CD4-positive, alpha-beta T cell (primary cell): Measurements from ENCODE around the gene PDCL3. TPM values are rescaled to one million over a fixed set of nuclear protein-coding genes. Genes with fewer than 3 reads are reported as not detected.

Source experiments
- ATAC-seq: fragments of 200-7000 bp; cut with Tn5 transposase; one replicate; pipeline ENCODE4 v1.10.0; 2022; ENCODE audit warnings: mild to moderate bottlenecking; ENCODE audit not compliant: poor library complexity
- CTCF ChIA-PET: fragments of 350-600 bp; sonication (Branson Sonifier 250); formaldehyde crosslinking; loops from one replicate; lab custom pipeline; 2021; ENCODE audit warnings: antibody characterized with exemption, inconsistent platforms; lab: Charles Lee
- POLR2A ChIA-PET: fragments of 350-600 bp; sonication (Branson Sonifier 250); formaldehyde crosslinking; loops from one replicate; lab custom pipeline; 2021; ENCODE audit warnings: antibody characterized with exemption, inconsistent platforms; lab: Charles Lee
- DNase-seq, 14 experiments: peaks; one replicate each; pipeline ENCODE4 v3.0.0-alpha.2; 2013 to 2020; ENCODE audit warnings: mixed read lengths in 2 of 14
- H3K27ac ChIP-seq, 2 donors: one replicate each; pipeline versions ENCODE4 v1.5.1 to v1.7.0; 2013; ENCODE audit warnings: low read length in 2 of 2, low read depth in 1 of 2, mild to moderate bottlenecking in 1 of 2
- H3K27me3 ChIP-seq, 2 experiments: 1 replicate in 1 of 2; 2 replicates in 1 of 2; pipeline versions ENCODE4 v1.6.1 to v1.7.0; 2013; ENCODE audit warnings: low read length in 2 of 2, control low read depth in 1 of 2, mild to moderate bottlenecking in 1 of 2, moderate library complexity in 1 of 2; ENCODE audit not compliant: insufficient read depth in 2 of 2, control insufficient read depth in 1 of 2
- H3K36me3 ChIP-seq: one replicate; pipeline ENCODE4 v1.6.1; 2013; ENCODE audit warnings: low read length, control low read depth; ENCODE audit not compliant: insufficient read depth
- H3K4me1 ChIP-seq: one replicate; pipeline ENCODE4 v1.6.1; 2013; ENCODE audit warnings: low read length, control low read depth; ENCODE audit not compliant: insufficient read depth
- H3K4me3 ChIP-seq: one replicate; pipeline ENCODE4 v1.5.1; 2013; ENCODE audit warnings: mild to moderate bottlenecking, low read length, moderate library complexity
- H3K9me3 ChIP-seq, 2 experiments: 1 replicate in 1 of 2; 2 replicates in 1 of 2; pipeline versions ENCODE4 v1.6.1 to v1.7.0; 2013; ENCODE audit warnings: low read length in 2 of 2, mild to moderate bottlenecking in 2 of 2, control low read depth in 1 of 2, moderate library complexity in 1 of 2; ENCODE audit not compliant: control insufficient read depth in 1 of 2, insufficient read depth in 1 of 2
- H3K27ac Mint-ChIP-seq: one replicate; pipeline ENCODE4 v1.8.0; 2020; ENCODE audit warnings: mixed read lengths
- H3K27me3 Mint-ChIP-seq: one replicate; pipeline ENCODE4 v1.8.0; 2021; ENCODE audit warnings: mixed read lengths
- H3K36me3 Mint-ChIP-seq: one replicate; pipeline ENCODE4 v1.8.0; 2021; ENCODE audit warnings: low read depth, mixed read lengths
- H3K4me1 Mint-ChIP-seq: one replicate; pipeline ENCODE4 v1.8.0; 2021; ENCODE audit warnings: low read depth, mixed read lengths
- H3K4me3 Mint-ChIP-seq: one replicate; pipeline ENCODE4 v1.8.0; 2020; ENCODE audit warnings: mild to moderate bottlenecking, mixed read lengths
- H3K9me3 Mint-ChIP-seq: one replicate; pipeline ENCODE4 v1.8.0; 2020; ENCODE audit warnings: mixed read lengths
- CTCF ChIP-seq: fragments of 200-600 bp; IDR thresholded peaks from one replicate; pipeline ENCODE4 v1.8.0; 2022; ENCODE audit warnings: antibody characterized with exemption, mild to moderate bottlenecking
- intact Hi-C, 2 experiments: fragments of 100-400 bp; cut with DNase I in 1 of 2; cut with micrococcal nuclease in 1 of 2; formaldehyde crosslinking; loops; one replicate each; pipeline versions ENCODE4 v1.15.1 to v1.9.0; 2023 to 2025; cut with DNase I, micrococcal nuclease
- total RNA-seq, 174 experiments: library from RNA in 2 of 174; stranded (reverse) in 2 of 174; gene quantifications; one replicate each; pipeline ENCODE4 v1.2.3 and lab custom pipeline; 2021 to 2026

Gene PDCL3
- total RNA-seq, 2 experiments from 2014 or later = 31.7 to 34.6 TPM

DNA sequence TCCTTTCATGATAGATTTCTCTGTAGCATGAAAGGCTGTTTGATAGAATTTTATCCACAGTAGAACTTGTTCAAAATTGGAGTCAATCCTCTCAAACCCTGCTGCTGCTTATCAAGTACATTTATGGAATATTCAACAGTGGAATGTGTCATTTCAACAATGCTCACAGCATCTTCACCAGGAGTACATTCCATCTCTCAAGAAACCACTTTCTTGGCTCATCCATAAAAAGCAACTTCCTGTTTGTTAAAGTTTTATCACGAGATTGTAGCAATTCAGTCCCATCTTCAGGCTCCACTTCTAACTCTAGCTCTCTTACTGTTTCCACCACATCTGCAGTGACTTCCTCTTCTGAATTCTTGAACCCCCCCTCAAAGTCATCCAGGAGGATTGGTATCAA is 29.4 kb downstream of the PDCL3 start:
- POLR2A ChIA-PET = interaction anchor here (3.9 kb wide), 1 partner anchor 12 kb away, joined by 21 read pairs; no protein-coding TSS in a partner anchor

DNA sequence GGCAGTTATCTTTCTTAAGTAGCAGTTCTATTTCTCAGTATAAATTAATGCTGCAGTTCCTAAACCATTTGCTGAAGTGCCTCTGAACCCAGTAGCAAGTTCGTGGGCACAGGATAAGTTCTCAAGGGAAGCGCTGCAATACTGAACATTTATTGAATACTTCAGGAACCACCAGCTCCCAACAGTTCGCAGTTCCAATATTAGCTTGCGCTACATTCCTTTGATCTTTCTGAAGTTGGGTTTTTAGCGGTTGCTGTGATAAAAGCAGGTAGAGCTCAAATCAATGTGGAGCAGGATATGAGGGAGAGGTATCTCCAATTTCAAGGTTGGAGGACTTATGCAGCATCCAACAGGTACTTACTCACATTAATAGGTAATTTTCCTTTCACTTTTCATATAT is 33.7 kb downstream of the PDCL3 start:
- H3K27me3 ChIP-seq = no peaks in the 10 kb centered on the region
- Mint-ChIP-seq H3K27ac (no peak overlapping the region), H3K9me3 (no peaks in the 10 kb centered on the region), H3K4me3 (no peak overlapping the region), H3K4me1 (peaks cover 25% of the 10 kb centered on the region), H3K27me3 (no peaks in the 10 kb centered on the region), H3K36me3 (no peaks in the 10 kb centered on the region)
- no peak overlapping the region for H3K27ac ChIP-seq
- CTCF ChIA-PET = interaction anchor here (5.1 kb wide), 1 partner anchor 14 kb away, joined by 26 read pairs; no protein-coding TSS in a partner anchor
- DNase-seq = no peak
- intact Hi-C loops = no loop called here
- no peaks in the 10 kb centered on the region for H3K9me3 ChIP-seq
- no peak overlapping the region for H3K4me3 ChIP-seq
- peaks cover 9% of the 10 kb centered on the region for H3K4me1 ChIP-seq
- POLR2A ChIA-PET = interaction anchor here (1.2 kb wide), 1 partner anchor 33 kb away, joined by 3 read pairs; the partner anchor contains the start of gene PDCL3
- H3K36me3 ChIP-seq = no peaks in the 10 kb centered on the region
- TF ChIP-seq CTCF = no peak
- no peak for ATAC-seq

More for the DNA sequence above, 29.4 kb downstream of the PDCL3 start:
- H3K36me3 ChIP-seq = no peaks in the 10 kb centered on the region
- H3K27me3 ChIP-seq = no peaks in the 10 kb centered on the region
- Mint-ChIP-seq H3K27ac (no peak overlapping the region), H3K4me1 (peaks cover 30% of the 10 kb centered on the region), H3K36me3 (no peaks in the 10 kb centered on the region), H3K9me3 (no peaks in the 10 kb centered on the region), H3K4me3 (no peak overlapping the region), H3K27me3 (no peaks in the 10 kb centered on the region)
- no peak for DNase-seq
- H3K4me1 ChIP-seq = peaks cover 15% of the 10 kb centered on the region
- ATAC-seq = no peak
- H3K4me3 ChIP-seq = no peak overlapping the region
- CTCF ChIA-PET = interaction anchor here (5.1 kb wide), 1 partner anchor 10 kb away, joined by 26 read pairs; no protein-coding TSS in a partner anchor
- no peak for TF ChIP-seq CTCF
- intact Hi-C loops = no loop called here
- no peaks in the 10 kb centered on the region for H3K9me3 ChIP-seq
- no peak overlapping the region for H3K27ac ChIP-seq

DNA sequence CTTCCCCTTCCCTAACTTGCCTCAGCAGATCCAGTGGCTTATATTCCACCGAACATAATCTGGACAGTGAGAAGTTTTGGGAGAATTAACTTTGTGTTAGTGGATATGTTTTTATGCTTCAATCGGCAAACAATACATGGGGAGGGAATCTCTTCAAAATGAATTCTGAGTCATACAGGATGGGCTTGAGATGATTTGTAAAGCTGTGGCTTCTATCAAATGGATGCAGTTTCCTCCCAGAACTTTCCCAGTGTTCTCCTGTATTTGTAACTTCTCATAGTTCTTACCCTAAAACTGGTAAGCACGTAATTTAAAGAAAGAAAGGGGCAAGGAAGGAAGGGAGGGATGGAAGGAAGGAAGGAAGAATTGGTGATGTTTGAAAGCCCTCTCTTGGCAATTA is 36.8 kb downstream of the PDCL3 start:
- Histone ChIP-seq H3K4me1 (peaks cover 5% of the 10 kb centered on the region), H3K9me3 (no peaks in the 10 kb centered on the region), H3K36me3 (no peaks in the 10 kb centered on the region), H3K4me3 (no peak overlapping the region), H3K27me3 (no peaks in the 10 kb centered on the region), H3K27ac (no peak overlapping the region)
- CTCF ChIA-PET = no interaction called here
- ATAC-seq (no peak), DNase-seq (no peak)
- intact Hi-C loops = no loop called here
- POLR2A ChIA-PET = no interaction called here
- no peaks in the 10 kb centered on the region for H3K27me3 Mint-ChIP-seq
- no peak overlapping the region for H3K4me3 Mint-ChIP-seq
- no peaks in the 10 kb centered on the region for H3K36me3 Mint-ChIP-seq
- H3K9me3 Mint-ChIP-seq = no peaks in the 10 kb centered on the region
- TF ChIP-seq CTCF = no peak
- peaks cover 12% of the 10 kb centered on the region for H3K4me1 Mint-ChIP-seq
- H3K27ac Mint-ChIP-seq = no peak overlapping the region
